Brain microvascular endothelial cell (primary cell): Measurements from ENCODE around the gene KCND1.
"Not testable (repeated sequence)": the region's sequence is repeated elsewhere in the genome, so short reads cannot be mapped to it uniquely, and the experiment has no call there.

ENCODE experiments used
- DNase-seq: peaks from one replicate; pipeline ENCODE4 v3.0.0-alpha.2; 2020
- H3K27ac ChIP-seq: fragments of 250-450 bp; sonication (Bioruptor Pico); 2 replicates; pipeline ENCODE4 v1.5.1; 2020; ENCODE audit warnings: mild to moderate bottlenecking, moderate library complexity
- H3K27me3 ChIP-seq: fragments of 250-450 bp; sonication (Bioruptor Pico); replicated peaks from 2 replicates; pipeline ENCODE4 v1.5.1; 2020; ENCODE audit warnings: mild to moderate bottlenecking
- H3K36me3 ChIP-seq: fragments of 250-450 bp; sonication (Bioruptor Pico); replicated peaks from 2 replicates; pipeline ENCODE4 v1.5.1; 2020; ENCODE audit warnings: mild to moderate bottlenecking
- H3K4me3 ChIP-seq: 2 replicates; pipeline ENCODE4 v1.5.1; 2011; ENCODE audit warnings: low read depth, mild to moderate bottlenecking, control low read depth, low read length, moderate library complexity
- CTCF ChIP-seq: IDR thresholded peaks from 2 replicates; pipeline ENCODE4 v1.5.1; 2011; ENCODE audit warnings: low read depth, mild to moderate bottlenecking, moderate library complexity, low read length, control low read depth, inconsistent platforms; ENCODE audit errors: missing control alignments
- in situ Hi-C: cut with HindIII; loops from 2 replicates; pipeline ENCODE4 v1.10.0; 2017; ENCODE audit warnings: low sequenced_read_pairs, low pct_ligation_motif_present

Gene KCND1

GRCh38 chrX:48996969-48997368, 25.3 kb upstream of the KCND1 start:
- no peak for DNase-seq
- Histone ChIP-seq H3K36me3 (no peaks in the 10 kb centered on the region), H3K27me3 (no peaks in the 10 kb centered on the region), H3K27ac (no peak overlapping the region), H3K4me3 (no peak overlapping the region)
- in situ Hi-C loops = no loop called here
- no peak for TF ChIP-seq CTCF

GRCh38 chrX:48992341-48992740, 20.7 kb upstream of the KCND1 start:
- no peaks in the 10 kb centered on the region for H3K27me3 ChIP-seq
- H3K27ac ChIP-seq = no peak overlapping the region
- no peak for TF ChIP-seq CTCF
- no peaks in the 10 kb centered on the region for H3K36me3 ChIP-seq
- no peak overlapping the region for H3K4me3 ChIP-seq
- DNase-seq = no peak
- in situ Hi-C loops = no loop called here

GRCh38 chrX:48989483-48989882, 17.8 kb upstream of the KCND1 start:
- Histone ChIP-seq H3K27me3 (no peaks in the 10 kb centered on the region), H3K4me3 (no peak overlapping the region), H3K36me3 (no peaks in the 10 kb centered on the region), H3K27ac (no peak overlapping the region)
- TF ChIP-seq CTCF = no peak
- no peak for DNase-seq
- in situ Hi-C loops = no loop called here

GRCh38 chrX:48983896-48984295, 12.3 kb upstream of the KCND1 start:
- no peak for TF ChIP-seq CTCF
- DNase-seq = no peak
- Histone ChIP-seq H3K4me3 (no peak overlapping the region), H3K36me3 (peaks cover 6% of the 10 kb centered on the region), H3K27ac (no peak overlapping the region), H3K27me3 (no peaks in the 10 kb centered on the region)
- in situ Hi-C loops = no loop called here

GRCh38 chrX:48983081-48983480, 11.4 kb upstream of the KCND1 start:
- Histone ChIP-seq H3K4me3 (no peak overlapping the region), H3K27ac (no peak overlapping the region), H3K36me3 (peaks cover 6% of the 10 kb centered on the region), H3K27me3 (no peaks in the 10 kb centered on the region)
- TF ChIP-seq CTCF = no peak
- in situ Hi-C loops = no loop called here
- DNase-seq = no peak

- Histone ChIP-seq H3K4me3 (no peak overlapping the region), H3K36me3 (peaks cover 6% of the 10 kb centered on the region), H3K27ac (no peak overlapping the region), H3K27me3 (no peaks in the 10 kb centered on the region)
- in situ Hi-C loops = no loop called here
- no peak for TF ChIP-seq CTCF
- no peak for DNase-seq
These were observed 9.5 kb upstream of the KCND1 start for GRCh38 chrX:48981178-48981577.

- H3K36me3 ChIP-seq, H3K27me3 ChIP-seq, DNase-seq, H3K4me3 ChIP-seq, in situ Hi-C loops, H3K27ac ChIP-seq: not testable (repeated sequence)
These were observed 8.7 kb upstream of the KCND1 start for GRCh38 chrX:48980341-48980740.
